ENCODE results near the gene DEFB125.
A peak's percentile ranks its signal among the peaks of the same experiment; 100 is the strongest.
"Not testable (repeated sequence)": the region's sequence is repeated elsewhere in the genome, so short reads cannot be mapped to it uniquely, and the experiment has no call there.

The DEFB125 gene, protein sequence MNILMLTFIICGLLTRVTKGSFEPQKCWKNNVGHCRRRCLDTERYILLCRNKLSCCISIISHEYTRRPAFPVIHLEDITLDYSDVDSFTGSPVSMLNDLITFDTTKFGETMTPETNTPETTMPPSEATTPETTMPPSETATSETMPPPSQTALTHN

DNA sequence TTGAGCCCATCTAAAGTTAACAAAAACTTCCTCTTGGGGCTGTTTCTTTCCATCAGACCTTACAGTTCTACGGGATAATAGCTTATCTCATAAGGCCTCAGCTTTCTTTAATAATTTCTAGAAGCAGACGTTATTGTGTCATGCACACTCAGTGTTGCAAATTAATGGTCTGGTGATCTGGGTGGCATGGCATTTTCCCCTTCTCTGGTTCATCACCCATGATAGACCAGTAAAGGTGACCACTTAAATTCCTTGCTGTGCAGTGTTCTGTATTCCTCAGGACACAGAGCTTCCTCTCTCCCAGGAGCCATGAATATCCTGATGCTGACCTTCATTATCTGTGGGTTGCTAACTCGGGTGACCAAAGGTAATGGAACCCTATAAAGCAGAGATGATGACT is at the start of gene DEFB125:
TSS of gene DEFB125 (plus strand) at position 272 of the 400 bp plus-strand sequence. CDS start at position 310, 38 bp downstream.
- in situ Hi-C loops (cut with HindIII; ENCODE audit: low pct_unique_long_range_greater_than_20kb, low sequenced_read_pairs) = no loop called here
- no peak for DNase-seq (ENCODE audit: low read depth in 1 of 2, low spot score in 1 of 2)
- TF ChIP-seq JUND (IDR thresholded peaks at IDR 0.05; ENCODE audit: low read depth) = no peak

DNA sequence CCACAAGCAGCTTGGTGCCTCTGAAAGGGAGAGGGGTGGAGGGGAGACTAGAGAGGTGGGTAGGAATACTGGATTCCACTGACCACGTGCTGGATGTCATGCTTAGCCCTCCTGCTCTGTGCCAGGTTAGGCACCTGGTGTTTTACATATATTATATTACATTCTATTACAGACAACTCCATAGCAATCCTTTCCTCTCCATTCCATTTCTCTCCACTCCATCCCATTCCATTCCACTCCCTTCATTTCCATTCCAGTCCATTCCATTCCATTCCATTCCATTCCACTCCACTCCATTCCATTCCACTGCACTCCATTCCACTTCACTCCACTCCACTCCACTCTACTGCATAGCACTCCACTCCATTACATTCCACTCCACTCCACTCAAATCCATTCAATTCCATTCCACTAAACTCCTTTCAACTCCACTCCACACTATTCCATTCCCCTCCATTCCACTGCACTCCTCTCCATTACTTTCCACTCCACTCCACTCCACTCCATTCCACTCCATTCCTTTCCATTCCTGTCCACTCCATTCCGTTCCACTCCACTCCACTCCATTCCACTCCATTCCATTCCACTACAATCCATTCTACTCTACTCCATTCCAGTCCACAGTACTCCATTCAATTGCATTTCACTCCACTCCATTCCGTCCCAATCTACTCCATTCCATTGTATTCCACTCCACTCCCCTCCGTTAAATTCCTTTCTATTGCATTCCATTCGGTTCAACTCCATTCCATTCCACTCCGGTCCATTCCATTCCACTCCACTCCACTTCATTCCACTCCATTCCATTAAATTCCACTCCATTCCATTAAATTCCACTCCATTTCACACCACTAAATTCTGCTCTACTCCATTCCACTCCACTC is 27.2 kb upstream of the DEFB125 start:
- in situ Hi-C loops (cut with HindIII; ENCODE audit: low pct_unique_long_range_greater_than_20kb, low sequenced_read_pairs) = no loop called here
- no peak for TF ChIP-seq JUND (IDR thresholded peaks at IDR 0.05; ENCODE audit: low read depth)
- DNase-seq (ENCODE audit: low read depth in 1 of 2, low spot score in 1 of 2) = peak in 1 of 2 experiments; percentile 66

DNA sequence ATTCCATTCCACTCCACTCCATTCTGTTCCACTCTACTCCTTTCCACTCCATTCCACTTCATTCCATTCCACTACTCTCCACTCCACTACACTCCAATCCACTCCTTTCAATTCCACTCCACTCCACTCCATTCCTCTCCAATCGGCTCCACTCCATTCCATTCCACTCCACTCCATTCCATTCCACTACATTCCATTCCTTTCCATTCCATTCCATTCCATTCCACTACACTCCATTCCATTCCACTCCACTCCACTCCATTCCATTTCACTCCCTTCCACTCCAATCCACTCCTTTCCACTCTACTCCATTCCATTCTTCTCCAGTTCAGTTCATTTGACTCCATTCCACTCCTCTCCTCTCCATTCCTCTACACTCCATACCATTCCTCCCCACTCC is 26.2 kb upstream of the DEFB125 start:
- no peak for TF ChIP-seq JUND (IDR thresholded peaks at IDR 0.05; ENCODE audit: low read depth)
- in situ Hi-C loops (cut with HindIII; ENCODE audit: low pct_unique_long_range_greater_than_20kb, low sequenced_read_pairs) = no loop called here
- DNase-seq (ENCODE audit: low read depth in 1 of 2, low spot score in 1 of 2) = no peak

DNA sequence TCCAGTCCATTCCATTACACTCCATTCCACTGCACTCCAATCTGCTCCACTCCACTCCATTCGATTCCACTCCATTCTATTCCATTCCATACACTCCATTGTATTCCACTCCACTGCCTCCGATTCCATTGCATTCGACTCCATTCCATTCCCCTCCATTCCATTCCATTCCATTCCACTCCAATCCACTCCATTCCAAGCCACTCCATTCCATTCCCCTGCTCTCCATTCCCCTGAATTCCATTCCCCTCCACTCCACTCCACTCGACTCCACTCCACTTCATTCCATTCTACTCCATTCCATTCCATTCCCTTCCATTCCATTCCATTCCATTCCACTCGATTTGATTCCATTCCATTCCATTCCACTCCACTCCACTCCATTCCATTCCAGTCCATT is 25.7 kb upstream of the DEFB125 start:
- TF ChIP-seq JUND (IDR thresholded peaks at IDR 0.05; ENCODE audit: low read depth) = no peak
- DNase-seq (ENCODE audit: low read depth in 1 of 2, low spot score in 1 of 2) = peak in 1 of 2 experiments; percentile 24
- in situ Hi-C loops (cut with HindIII; ENCODE audit: low pct_unique_long_range_greater_than_20kb, low sequenced_read_pairs) = no loop called here

DNA sequence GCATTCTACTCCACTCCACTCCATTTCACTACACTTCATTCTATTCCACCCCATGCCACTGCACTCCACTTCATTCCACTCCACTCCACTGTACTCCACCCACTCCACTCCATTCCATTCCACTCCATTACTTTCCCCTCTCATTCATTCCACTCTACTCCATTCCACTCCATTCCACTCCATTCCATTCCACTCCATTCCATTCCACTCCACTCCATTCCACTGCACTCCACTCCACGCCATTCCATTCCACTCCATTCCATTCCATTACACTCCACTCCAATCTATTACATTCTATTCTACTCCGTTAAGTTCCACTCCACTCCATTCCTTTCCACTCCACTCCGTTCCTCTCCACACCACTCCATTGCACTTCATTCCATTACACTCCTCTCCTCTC is 25.0 kb upstream of the DEFB125 start:
- in situ Hi-C loops (cut with HindIII; ENCODE audit: low pct_unique_long_range_greater_than_20kb, low sequenced_read_pairs) = no loop called here
- no peak for TF ChIP-seq JUND (IDR thresholded peaks at IDR 0.05; ENCODE audit: low read depth)
- no peak for DNase-seq (ENCODE audit: low read depth in 1 of 2, low spot score in 1 of 2)

DNA sequence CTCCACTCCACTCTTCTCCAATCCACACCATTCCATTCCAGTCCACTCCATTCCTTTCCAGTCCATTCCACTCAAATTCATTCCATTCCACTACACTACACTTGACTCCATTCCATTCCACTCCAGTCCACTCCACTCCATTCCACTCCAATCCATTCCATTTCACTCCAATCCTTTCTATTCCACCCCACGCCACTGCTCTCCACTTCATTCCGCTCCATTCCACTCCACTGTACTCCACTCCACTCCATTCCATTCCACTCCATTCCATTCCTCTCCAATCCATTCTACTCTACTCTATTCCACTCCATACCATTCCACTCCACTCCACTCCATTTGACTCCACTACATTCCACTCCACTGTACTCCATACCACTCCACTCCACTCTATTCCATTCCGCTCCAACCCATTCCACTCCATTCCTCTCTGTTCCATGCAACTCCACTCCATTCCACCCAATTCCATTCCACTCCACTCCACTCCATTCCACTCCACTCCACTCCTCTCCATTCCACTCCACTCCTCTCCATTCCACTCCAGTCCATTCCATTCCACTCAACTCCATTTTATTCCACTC is 23.4 kb upstream of the DEFB125 start:
- TF ChIP-seq JUND (IDR thresholded peaks at IDR 0.05; ENCODE audit: low read depth) = no peak
- in situ Hi-C loops (cut with HindIII; ENCODE audit: low pct_unique_long_range_greater_than_20kb, low sequenced_read_pairs) = no loop called here
- DNase-seq (ENCODE audit: low read depth in 1 of 2, low spot score in 1 of 2) = no peak

DNA sequence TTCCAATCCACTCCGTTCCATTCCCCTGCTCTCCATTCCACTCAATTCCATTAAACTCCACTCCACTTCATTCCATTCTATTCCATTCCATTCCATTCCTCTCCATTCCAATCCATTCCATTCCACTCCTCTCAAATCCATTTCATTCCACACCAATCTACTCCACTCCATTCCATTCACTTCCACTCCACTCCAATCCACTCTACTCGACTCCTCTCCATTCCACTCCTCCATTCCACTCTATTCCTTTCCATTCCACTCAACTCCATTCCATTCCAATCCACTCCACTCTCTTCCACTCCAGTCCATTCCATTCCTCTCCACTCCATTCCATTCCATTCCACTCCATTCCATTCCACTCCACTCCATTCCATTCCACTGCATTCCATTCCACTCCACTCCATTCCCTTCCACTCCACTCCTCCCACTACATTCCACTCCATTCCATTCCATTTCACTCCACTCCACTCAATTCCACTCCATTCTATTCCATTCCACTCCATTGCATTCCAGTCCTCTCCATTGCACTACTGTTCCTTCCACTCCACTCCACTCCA is 22.6 kb upstream of the DEFB125 start:
- no peak for TF ChIP-seq JUND (IDR thresholded peaks at IDR 0.05; ENCODE audit: low read depth)
- in situ Hi-C loops (cut with HindIII; ENCODE audit: low pct_unique_long_range_greater_than_20kb, low sequenced_read_pairs) = no loop called here
- DNase-seq (ENCODE audit: low read depth in 1 of 2, low spot score in 1 of 2) = no peak

DNA sequence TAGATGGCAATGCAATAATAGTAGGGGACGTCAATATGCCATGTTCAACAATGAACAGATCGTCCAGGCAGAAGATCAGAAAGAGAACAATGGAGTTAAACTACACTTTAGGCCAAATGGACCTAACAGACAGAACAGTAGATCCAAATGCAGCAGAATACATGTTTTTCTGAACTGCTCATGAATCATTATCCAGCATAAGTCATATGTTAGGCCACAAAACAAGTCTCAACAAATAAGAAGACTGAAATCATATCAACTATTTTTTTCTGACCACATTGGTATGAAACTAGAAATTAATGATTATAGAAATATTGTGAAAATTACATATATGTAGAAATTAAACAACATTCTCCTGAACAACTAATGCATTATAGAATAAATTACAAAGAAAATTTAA is 10.2 kb upstream of the DEFB125 start:
- in situ Hi-C loops (cut with HindIII; ENCODE audit: low pct_unique_long_range_greater_than_20kb, low sequenced_read_pairs) = no loop called here
- no peak for TF ChIP-seq JUND (IDR thresholded peaks at IDR 0.05; ENCODE audit: low read depth)
- DNase-seq (ENCODE audit: low read depth in 1 of 2, low spot score in 1 of 2) = no peak

DNA sequence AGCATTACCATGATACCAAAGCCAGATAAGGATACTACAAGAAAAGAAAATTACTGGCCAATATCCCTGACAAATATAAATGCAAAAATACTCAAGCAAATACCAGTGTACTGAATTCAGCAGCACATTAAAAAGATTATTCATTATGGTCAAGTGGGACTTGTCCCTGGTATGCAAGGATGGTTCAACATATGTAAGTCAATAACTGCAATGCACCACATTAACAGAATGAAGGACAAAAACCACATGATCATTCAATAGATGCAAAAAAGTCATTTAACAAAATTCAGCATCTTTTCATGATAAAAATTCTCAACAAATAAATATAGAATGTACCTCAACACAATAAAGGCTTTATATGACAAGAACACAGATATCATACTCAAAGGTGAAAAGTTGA is 9.1 kb upstream of the DEFB125 start:
- TF ChIP-seq JUND (IDR thresholded peaks at IDR 0.05; ENCODE audit: low read depth) = no peak
- in situ Hi-C loops (cut with HindIII; ENCODE audit: low pct_unique_long_range_greater_than_20kb, low sequenced_read_pairs) = no loop called here
- DNase-seq (ENCODE audit: low read depth in 1 of 2, low spot score in 1 of 2) = no peak

DNA sequence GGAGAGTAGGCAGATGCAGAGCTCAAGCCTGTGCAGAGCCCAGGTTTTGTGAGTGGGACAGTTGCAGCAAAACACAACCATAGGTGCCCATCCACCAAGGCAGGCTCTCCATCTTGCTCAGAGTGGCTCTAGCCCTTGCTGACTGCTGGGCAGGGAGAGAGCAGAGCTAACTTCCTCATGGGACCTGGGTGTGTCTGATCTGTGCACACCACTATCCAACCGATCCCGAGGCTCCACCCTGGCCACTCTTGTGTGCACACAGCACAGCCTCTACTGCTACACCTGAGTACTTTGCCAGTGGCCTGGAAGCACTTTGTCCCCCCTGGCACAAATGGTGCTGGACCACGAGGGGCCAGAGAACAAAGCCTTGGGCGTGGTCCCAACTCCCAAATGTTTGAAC is 7.9 kb upstream of the DEFB125 start:
- no peak for TF ChIP-seq JUND (IDR thresholded peaks at IDR 0.05; ENCODE audit: low read depth)
- in situ Hi-C loops (cut with HindIII; ENCODE audit: low pct_unique_long_range_greater_than_20kb, low sequenced_read_pairs) = no loop called here
- no peak for DNase-seq (ENCODE audit: low read depth in 1 of 2, low spot score in 1 of 2)

DNA sequence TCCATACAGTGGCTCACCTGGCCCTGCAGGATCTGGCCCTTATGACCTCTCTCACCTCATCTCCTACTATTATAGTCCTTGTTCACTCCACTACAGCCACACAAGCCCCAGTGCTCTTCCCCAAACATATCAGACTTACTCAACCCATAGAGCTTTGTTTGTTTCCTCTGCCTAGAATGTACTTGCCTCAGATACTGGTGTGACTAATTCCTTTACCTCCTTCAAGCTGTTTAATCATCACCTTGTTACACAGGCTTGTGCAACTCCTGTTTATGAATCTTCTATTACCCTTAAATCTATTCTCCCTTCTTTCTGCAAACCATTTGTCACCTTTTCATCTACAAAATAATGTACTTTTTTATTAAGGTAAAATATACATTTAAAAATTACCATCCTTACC is 3.2 kb downstream of the DEFB125 start:
- DNase-seq (ENCODE audit: low read depth in 1 of 2, low spot score in 1 of 2) = no peak
- in situ Hi-C loops (cut with HindIII; ENCODE audit: low pct_unique_long_range_greater_than_20kb, low sequenced_read_pairs) = no loop called here
- no peak for TF ChIP-seq JUND (IDR thresholded peaks at IDR 0.05; ENCODE audit: low read depth)

DNA sequence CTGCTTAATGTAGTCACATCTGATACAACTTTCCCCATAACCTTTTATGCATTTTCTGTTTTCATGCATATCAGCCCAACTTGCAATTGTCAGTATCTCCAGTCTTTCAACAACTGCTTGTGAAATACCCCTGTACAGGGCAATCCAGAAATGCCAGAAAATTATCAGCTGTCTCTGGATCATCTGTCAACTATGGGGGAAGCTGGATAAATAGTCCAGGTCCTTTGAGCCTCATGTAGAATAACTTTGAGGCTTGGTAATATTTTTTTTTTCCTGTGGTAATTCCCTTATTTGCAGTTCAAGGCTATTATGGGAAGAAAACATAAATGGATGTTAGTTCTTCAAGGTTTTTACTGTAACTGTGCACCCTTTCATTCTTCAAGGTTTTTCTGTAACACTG is 6.2 kb downstream of the DEFB125 start:
- no peak for TF ChIP-seq JUND (IDR thresholded peaks at IDR 0.05; ENCODE audit: low read depth)
- in situ Hi-C loops (cut with HindIII; ENCODE audit: low pct_unique_long_range_greater_than_20kb, low sequenced_read_pairs) = no loop called here

DNA sequence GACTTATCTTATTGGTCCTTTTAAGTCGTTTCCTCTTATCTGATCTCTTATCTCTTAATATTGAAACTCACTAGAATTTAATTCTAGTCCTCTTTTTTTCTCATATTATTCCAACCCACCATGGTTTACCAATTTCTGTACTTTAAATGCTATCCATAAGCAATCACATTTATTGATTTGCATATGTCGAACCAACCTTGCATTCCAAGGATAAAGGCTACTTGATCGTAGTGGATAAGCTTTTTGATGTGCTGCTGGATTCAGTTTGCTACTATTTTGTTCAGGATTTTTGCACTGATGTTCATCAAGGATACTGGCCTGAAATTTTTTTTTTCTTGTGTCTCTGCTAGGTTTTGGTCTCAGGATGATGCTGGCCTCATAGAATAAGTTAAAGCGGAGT is 7.7 kb downstream of the DEFB125 start:
- DNase-seq (ENCODE audit: low read depth in 1 of 2, low spot score in 1 of 2) = no peak
- TF ChIP-seq JUND (IDR thresholded peaks at IDR 0.05; ENCODE audit: low read depth) = no peak
- in situ Hi-C loops (cut with HindIII; ENCODE audit: low pct_unique_long_range_greater_than_20kb, low sequenced_read_pairs) = no loop called here

More for the DNA sequence above, 6.2 kb downstream of the DEFB125 start:
- DNase-seq (ENCODE audit: low read depth in 1 of 2, low spot score in 1 of 2) = no peak

DNA sequence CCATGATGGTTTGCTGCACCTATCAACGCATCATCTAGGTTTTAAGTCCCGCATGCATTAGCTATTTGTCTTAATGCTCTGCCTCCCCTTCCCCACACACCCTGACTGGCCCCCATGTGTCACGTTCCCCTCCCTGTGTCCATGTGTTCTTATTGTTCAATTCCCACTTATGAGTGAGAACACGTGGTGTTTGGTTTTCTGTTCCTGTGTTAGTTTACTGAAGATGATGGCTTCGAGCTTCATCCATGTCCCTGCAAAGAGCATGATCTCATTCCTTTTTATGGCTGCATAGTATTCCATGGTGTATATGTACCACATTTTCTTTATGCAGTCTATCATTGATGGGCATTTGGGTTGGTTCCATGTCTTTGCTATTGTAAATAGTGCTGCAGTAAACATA is 10.2 kb downstream of the DEFB125 start:
- in situ Hi-C loops (cut with HindIII; ENCODE audit: low pct_unique_long_range_greater_than_20kb, low sequenced_read_pairs); DNase-seq (ENCODE audit: low read depth in 1 of 2, low spot score in 1 of 2): not testable (repeated sequence)

All from T47D (cell line).